K562 treated with DMSO at 1 percent for 48 hours (cell line): Measurements from ENCODE around the gene NDE1. TPM values are rescaled to one million over a fixed set of nuclear protein-coding genes. Genes with fewer than 3 reads are reported as not detected.

Experiments used
- total RNA-seq: library from RNA; unstranded; fragments of 300-600 nt; gene quantifications from 2 replicates; pipeline ENCODE4 v1.2.3, GENCODE V29; 2022; ENCODE audit warnings: low replicate concordance; ENCODE audit errors: extremely low read depth

NDE1 gene
- total RNA-seq = not detected in 2 replicates

DNA sequence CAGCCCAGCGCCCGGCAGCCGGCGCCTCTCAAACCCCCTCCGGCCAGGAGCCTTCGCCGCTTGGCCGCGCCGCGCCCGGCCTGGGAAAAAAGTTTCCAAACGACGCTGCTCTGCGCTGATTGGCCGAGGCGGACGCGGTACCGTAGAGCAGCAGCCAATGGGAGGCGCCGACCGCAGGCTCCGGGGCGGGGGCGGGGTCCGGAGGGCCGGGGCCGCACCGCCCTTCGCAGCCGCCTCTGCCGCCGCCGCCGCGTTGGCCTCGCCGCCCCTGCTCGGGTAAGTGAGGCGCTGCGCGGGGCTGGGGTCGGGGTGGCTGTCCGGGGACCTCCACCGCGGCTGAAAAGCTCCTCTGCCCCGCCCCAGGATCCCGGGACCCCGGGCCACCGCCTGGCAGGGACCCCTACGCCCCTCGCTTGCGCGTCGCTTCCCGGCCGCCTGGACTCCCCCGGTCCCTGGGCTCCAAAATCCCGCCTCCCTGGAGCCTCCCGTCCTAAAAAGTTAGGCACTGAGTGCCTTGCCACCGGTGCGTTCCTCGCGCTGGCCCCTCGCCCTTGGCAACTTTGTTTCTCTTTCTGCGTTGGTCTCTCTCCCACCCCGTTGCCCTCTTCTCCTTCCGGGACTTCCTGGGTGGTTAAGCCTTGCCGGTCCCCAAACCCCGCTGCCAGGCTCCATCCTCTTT is at the start of gene NDE1:
Gene NDE1, plus strand, starts transcription at position 227 of the 679 bp plus-strand sequence. CDS start 14,534 bp downstream, outside the sequence.

GRCh38 chr16:15643048-15643945 is 6.7 kb upstream of the NDE1 start, which contains the start of gene MARF1:
MARF1 (minus strand) TSS chr16:15643154; CDS start chr16:15639233, 3,921 bp downstream.

Other genes with a start within 250 kb of the NDE1 start
- not detected in 2 replicates for gene BMERB1, start 215.7 kb upstream of the NDE1 start, total RNA-seq
- not detected in 2 replicates for gene MARF1, start 7.1 kb upstream of the NDE1 start, total RNA-seq
- gene MYH11, start 206.8 kb downstream of the NDE1 start, total RNA-seq = not detected in 2 replicates
- not detected in 2 replicates for gene CEP20, start 238.4 kb downstream of the NDE1 start, total RNA-seq